HEK293T (cell line): ENCODE data around the gene MAP3K20.

Experiments used
- CTCF ChIA-PET: fragments of 350-600 bp; formaldehyde crosslinking; extraction: SDS; loops from one replicate; lab custom pipeline; 2021; ENCODE audit warnings: antibody characterized with exemption, inconsistent platforms; lab: Yijun Ruan, JAX
- POLR2A ChIA-PET: fragments of 350-600 bp; formaldehyde crosslinking; extraction: SDS; loops from one replicate; lab custom pipeline; 2020; ENCODE audit warnings: antibody characterized with exemption, inconsistent platforms; lab: Yijun Ruan, JAX
- DNase-seq: peaks from one replicate; pipeline ENCODE4 v3.0.0; 2012; ENCODE audit warnings: mixed read lengths; ENCODE audit errors: extremely low spot score
- ARNT ChIP-seq: fragments of 450-650 bp; IDR thresholded peaks from 2 replicates; pipeline ENCODE4 v1.6.1; 2017; ENCODE audit warnings: mild to moderate bottlenecking
- BHLHE40 ChIP-seq: fragments of 450-650 bp; IDR thresholded peaks from 2 replicates; pipeline ENCODE4 v1.6.1; 2016; ENCODE audit warnings: mild to moderate bottlenecking, moderate library complexity, borderline replicate concordance
- CTBP1 ChIP-seq: fragments of 450-650 bp; IDR thresholded peaks from 2 replicates; pipeline ENCODE4 v1.6.1; 2016; ENCODE audit warnings: borderline replicate concordance
- ELF4 ChIP-seq: fragments of 450-650 bp; IDR thresholded peaks from 2 replicates; pipeline ENCODE4 v1.6.1; 2017; ENCODE audit warnings: antibody characterized with exemption
- FOXA1 ChIP-seq: fragments of 450-650 bp; IDR thresholded peaks from 2 replicates; pipeline ENCODE4 v1.6.1; 2016; ENCODE audit warnings: mild to moderate bottlenecking
- FOXK2 ChIP-seq: fragments of 450-650 bp; IDR thresholded peaks from 2 replicates; pipeline ENCODE4 v1.6.1; 2016; ENCODE audit warnings: mild to moderate bottlenecking
- FOXM1 ChIP-seq: fragments of 450-650 bp; IDR thresholded peaks from 2 replicates; pipeline ENCODE4 v1.6.1; 2017; ENCODE audit warnings: mild to moderate bottlenecking, borderline replicate concordance
- HDGF ChIP-seq: fragments of 450-650 bp; IDR thresholded peaks from 2 replicates; pipeline ENCODE4 v1.6.1; 2017; ENCODE audit warnings: antibody characterized with exemption, borderline replicate concordance
- L3MBTL2 ChIP-seq: fragments of 450-650 bp; conservative IDR thresholded peaks from 2 replicates; pipeline ENCODE4 v1.6.1; 2016; ENCODE audit warnings: mild to moderate bottlenecking
- LEF1 ChIP-seq: fragments of 450-650 bp; IDR thresholded peaks from 2 replicates; pipeline ENCODE4 v1.6.1; 2017; ENCODE audit warnings: mild to moderate bottlenecking, borderline replicate concordance
- PKNOX1 ChIP-seq: fragments of 450-650 bp; IDR thresholded peaks from 2 replicates; pipeline ENCODE4 v1.6.1; 2016
- SP1 ChIP-seq: fragments of 450-650 bp; IDR thresholded peaks from 2 replicates; pipeline ENCODE4 v1.6.1; 2017
- SUZ12 ChIP-seq: fragments of 450-650 bp; IDR thresholded peaks from 2 replicates; pipeline ENCODE4 v1.6.1; 2016; ENCODE audit warnings: mild to moderate bottlenecking
- TARDBP ChIP-seq: fragments of 450-650 bp; IDR thresholded peaks from 2 replicates; pipeline ENCODE4 v1.6.1; 2016
- ZNF384 ChIP-seq: fragments of 450-650 bp; IDR thresholded peaks from 2 replicates; pipeline ENCODE4 v1.6.1; 2016

Gene MAP3K20

GRCh38 chr2:173075781-173076580 is at the start of gene MAP3K20:
Gene MAP3K20 (plus strand): TSS chr2:173075846. CDS start chr2:173091032, 15,186 bp downstream.
- DNase-seq = peak; percentile 57
- TF ChIP-seq LEF1 = 0 out of 2 replicates have a peak, but pooled peaks have one; percentile 71
- no peak for TF ChIP-seq ELF4
- TF ChIP-seq FOXK2 = no peak
- ChIA-PET CTCF (interaction anchor here (0.9 kb wide), 1 partner anchor 150 kb away, joined by 3 read pairs; no protein-coding TSS in a partner anchor), POLR2A (no interaction called here)

- ChIA-PET POLR2A (no interaction called here), CTCF (interaction anchor here (0.6 to 4.1 kb wide), 4 partner anchors 13 to 183 kb away, joined by 3 to 59 read pairs (median 4); no protein-coding TSS in a partner anchor)
- DNase-seq = no peak
- TF ChIP-seq PKNOX1 (no peak), BHLHE40 (no peak), FOXM1 (no peak), SP1 (no peak), ZNF384 (no peak), CTBP1 (no peak), FOXK2 (no peak)
Observed at GRCh38 chr2:173026479-173026878, 49.2 kb upstream of the MAP3K20 start.

- peak; percentile 68 for DNase-seq
- TF ChIP-seq CTBP1 = no peak
- no peak for TF ChIP-seq ELF4
- no peak for TF ChIP-seq L3MBTL2
- TF ChIP-seq ARNT = no peak
- TF ChIP-seq TARDBP = no peak
- no peak for TF ChIP-seq FOXM1
- no peak for TF ChIP-seq PKNOX1
- no peak for TF ChIP-seq FOXA1
- no peak for TF ChIP-seq HDGF
- no peak for TF ChIP-seq SUZ12
- no peak for TF ChIP-seq LEF1
- no peak for TF ChIP-seq SP1
- TF ChIP-seq ZNF384 = no peak
- ChIA-PET POLR2A (no interaction called here), CTCF (interaction anchor here (0.6 to 4.1 kb wide), 14 partner anchors 10 to 422 kb away, joined by 3 to 59 read pairs (median 4); no protein-coding TSS in a partner anchor)
Observed at GRCh38 chr2:173027181-173028128, 48.2 kb upstream of the MAP3K20 start.

- TF ChIP-seq TARDBP (no peak), ELF4 (no peak), L3MBTL2 (no peak), ARNT (no peak)
- ChIA-PET POLR2A (no interaction called here), CTCF (interaction anchor here (0.6 to 4.1 kb wide), 11 partner anchors 9 to 421 kb away, joined by 3 to 59 read pairs (median 5); no protein-coding TSS in a partner anchor)
- DNase-seq = no peak
Observed at GRCh38 chr2:173028141-173028540, 47.5 kb upstream of the MAP3K20 start.

- no peak for DNase-seq
- ChIA-PET CTCF (interaction anchor here (0.6 to 4.1 kb wide), 8 partner anchors 8 to 375 kb away, joined by 3 to 59 read pairs (median 4); no protein-coding TSS in a partner anchor), POLR2A (no interaction called here)
- TF ChIP-seq FOXM1 (no peak), SP1 (no peak), TARDBP (no peak), LEF1 (no peak), PKNOX1 (no peak), FOXK2 (no peak), BHLHE40 (no peak), SUZ12 (no peak), ELF4 (no peak), L3MBTL2 (no peak), ARNT (no peak)
Observed at GRCh38 chr2:173028671-173029070, 47.0 kb upstream of the MAP3K20 start.
